GM18517 (cell line): ENCODE results near the gene IRF2BP1.
A peak's percentile ranks its signal among the peaks of the same experiment; 100 is the strongest.

Source experiments
- ATAC-seq: cut with Tn5 transposase; IDR thresholded peaks from one replicate; pipeline ENCODE4 v1.9.1; 2021; ENCODE audit warnings: mild to moderate bottlenecking, moderate library complexity; ENCODE audit not compliant: unreplicated experiment

IRF2BP1 gene

GRCh38 chr19:45863335-45863839, 22.6 kb downstream of the IRF2BP1 start:
- no peak for ATAC-seq

- peak; percentile 74 for ATAC-seq
Measured at GRCh38 chr19:45862564-45863334, 23.2 kb downstream of the IRF2BP1 start, which contains the start of gene SYMPK. TSS of gene SYMPK (minus strand) at chr19:45863147. CDS start at chr19:45854495, 8,652 bp downstream.

- no peak for ATAC-seq
Measured at GRCh38 chr19:45862271-45862563, 23.7 kb downstream of the IRF2BP1 start.

GRCh38 chr19:45860359-45861259, 25.3 kb downstream of the IRF2BP1 start:
- no peak for ATAC-seq

GRCh38 chr19:45854167-45854778, 31.7 kb downstream of the IRF2BP1 start:
- ATAC-seq = no peak

- ATAC-seq = no peak
Measured at GRCh38 chr19:45852983-45853382, 33.0 kb downstream of the IRF2BP1 start.

- no peak for ATAC-seq
Measured at GRCh38 chr19:45852145-45852750, 33.7 kb downstream of the IRF2BP1 start.

- no peak for ATAC-seq
Measured at GRCh38 chr19:45848922-45849321, 37.0 kb downstream of the IRF2BP1 start.

- ATAC-seq = no peak
Measured at GRCh38 chr19:45847663-45848062, 38.3 kb downstream of the IRF2BP1 start.

GRCh38 chr19:45842198-45842597, 43.7 kb downstream of the IRF2BP1 start:
- ATAC-seq = no peak

GRCh38 chr19:45834970-45835369, 51.0 kb downstream of the IRF2BP1 start:
- ATAC-seq = no peak
